ENCODE data around the gene GNAI3. TPM values are rescaled to one million over a fixed set of nuclear protein-coding genes. Genes with fewer than 3 reads are reported as not detected.

Gene GNAI3
- total RNA-seq (10 to 100 TPM in 1 of 2 donors, 1 to 10 TPM in 1; 7.1 to 10.4 TPM), polyA plus RNA-seq (1 to 10 TPM; 2.7 to 6.0 TPM)
- long read RNA-seq, donor 1, full-length matches to known transcripts: 37 of 37 reads
- long read RNA-seq, donor 1, partial matches to known transcripts: 0 of 37 reads
- long read RNA-seq, donor 1, other reads (novel, unspliced or antisense): 0 of 37 reads
- long read RNA-seq, donor 2, full-length matches to known transcripts: 5 of 21 reads
- long read RNA-seq, donor 2, partial matches to known transcripts: 16 of 21 reads
- long read RNA-seq, donor 2, other reads (novel, unspliced or antisense): 0 of 21 reads
- long read RNA-seq, donor 3, full-length matches to known transcripts: 9 of 17 reads
- long read RNA-seq, donor 3, partial matches to known transcripts: 8 of 17 reads
- long read RNA-seq, donor 3, other reads (novel, unspliced or antisense): 0 of 17 reads
- long read RNA-seq, donor 4, full-length matches to known transcripts: 5 of 19 reads
- long read RNA-seq, donor 4, partial matches to known transcripts: 14 of 19 reads
- long read RNA-seq, donor 4, other reads (novel, unspliced or antisense): 0 of 19 reads
- long read RNA-seq, donor 5, full-length matches to known transcripts: 43 of 49 reads
- long read RNA-seq, donor 5, partial matches to known transcripts: 6 of 49 reads
- long read RNA-seq, donor 5, other reads (novel, unspliced or antisense): 0 of 49 reads

DNA sequence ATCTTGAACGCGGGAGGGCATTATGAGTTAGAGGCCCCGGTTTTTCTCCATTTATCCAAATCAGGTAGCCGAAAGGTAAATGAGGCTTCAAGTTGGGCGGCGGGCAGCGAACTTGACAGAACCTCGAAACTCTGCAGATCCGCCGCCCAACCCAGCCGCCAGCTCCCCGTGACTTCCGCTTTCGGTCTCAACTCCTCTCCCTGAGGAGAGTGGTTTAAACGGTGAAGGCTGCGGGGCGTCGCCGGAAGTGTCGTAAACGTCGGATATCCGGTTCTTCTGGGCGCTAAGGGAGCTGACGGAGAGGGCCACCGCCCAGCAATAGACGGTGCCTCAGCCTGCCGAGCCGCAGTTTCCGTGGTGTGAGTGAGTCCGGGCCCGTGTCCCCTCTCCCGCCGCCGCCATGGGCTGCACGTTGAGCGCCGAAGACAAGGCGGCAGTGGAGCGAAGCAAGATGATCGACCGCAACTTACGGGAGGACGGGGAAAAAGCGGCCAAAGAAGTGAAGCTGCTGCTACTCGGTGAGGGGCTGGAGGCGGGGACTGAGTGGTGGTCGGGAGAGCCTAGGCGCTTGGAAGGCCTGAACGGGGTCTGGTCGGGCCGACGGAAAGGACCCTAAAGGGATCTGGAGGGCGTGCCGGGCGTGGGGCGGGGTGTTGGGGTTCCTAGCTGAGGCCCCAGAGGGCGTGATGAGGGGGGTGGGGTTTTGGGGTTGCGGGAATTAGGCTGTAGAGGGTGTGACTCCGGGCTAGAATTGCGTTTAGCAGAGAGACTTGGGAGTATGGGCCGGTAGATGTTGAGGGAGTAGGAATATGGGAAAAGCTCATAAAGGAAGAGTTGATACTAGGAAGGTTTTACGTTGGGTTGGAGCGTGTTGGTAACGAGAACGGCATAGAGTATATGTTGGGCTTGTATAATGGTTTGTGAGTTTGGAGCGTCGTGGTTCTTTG, at the start of gene GNAI3:
Gene GNAI3, plus strand, starts transcription at position 295 of the 947 bp plus-strand sequence. Its CDS starts 106 bp downstream, at position 401.
- Histone ChIP-seq H3K36me3 (ENCODE audit: control insufficient read depth in 4 of 4, insufficient read depth in 4 of 4, low read length in 4 of 4) (peaks cover 0 to 3% (median 0%) of the 10 kb centered on the region in 4 donors), H3K4me1 (ENCODE audit: control insufficient read depth in 5 of 5, insufficient read depth in 5 of 5, low read length in 5 of 5) (peaks cover under 1 to 25% (median 15%) of the 10 kb centered on the region in 5 donors), H3K27ac (ENCODE audit: low read depth in 1 of 2, low read length in 1 of 2) (peak within 1 kb of the TSS; percentile 92 to 98), H3K4me3 (peak within 1 kb of the TSS; percentile 87), H3K9me3 (ENCODE audit: control insufficient read depth in 4 of 4, insufficient read depth in 3 of 4, low read length in 3 of 4) (no peaks in the 10 kb centered on the region), H3K27me3 (ENCODE audit: control insufficient read depth in 3 of 3, insufficient read depth in 3 of 3, low read length in 2 of 3) (no peaks in the 10 kb centered on the region), H3K9ac (ENCODE audit: insufficient read depth in 1 of 2, low read length in 2 of 2) (peak within 1 kb of the TSS; percentile 93 to 95)
- TF ChIP-seq, protein P1, sequence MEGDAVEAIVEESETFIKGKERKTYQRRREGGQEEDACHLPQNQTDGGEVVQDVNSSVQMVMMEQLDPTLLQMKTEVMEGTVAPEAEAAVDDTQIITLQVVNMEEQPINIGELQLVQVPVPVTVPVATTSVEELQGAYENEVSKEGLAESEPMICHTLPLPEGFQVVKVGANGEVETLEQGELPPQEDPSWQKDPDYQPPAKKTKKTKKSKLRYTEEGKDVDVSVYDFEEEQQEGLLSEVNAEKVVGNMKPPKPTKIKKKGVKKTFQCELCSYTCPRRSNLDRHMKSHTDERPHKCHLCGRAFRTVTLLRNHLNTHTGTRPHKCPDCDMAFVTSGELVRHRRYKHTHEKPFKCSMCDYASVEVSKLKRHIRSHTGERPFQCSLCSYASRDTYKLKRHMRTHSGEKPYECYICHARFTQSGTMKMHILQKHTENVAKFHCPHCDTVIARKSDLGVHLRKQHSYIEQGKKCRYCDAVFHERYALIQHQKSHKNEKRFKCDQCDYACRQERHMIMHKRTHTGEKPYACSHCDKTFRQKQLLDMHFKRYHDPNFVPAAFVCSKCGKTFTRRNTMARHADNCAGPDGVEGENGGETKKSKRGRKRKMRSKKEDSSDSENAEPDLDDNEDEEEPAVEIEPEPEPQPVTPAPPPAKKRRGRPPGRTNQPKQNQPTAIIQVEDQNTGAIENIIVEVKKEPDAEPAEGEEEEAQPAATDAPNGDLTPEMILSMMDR (IDR thresholded peaks at IDR 0.05; ENCODE audit: control extremely low read depth, extremely low read depth): no peak
- 1% methylated on average over 67 to 68 of the region's 68 CpGs for WGBS, 2 donors
- peak; percentile 96 to 98 (median 97) for DNase-seq
- ATAC-seq (ENCODE audit: insufficient read depth, low FRiP score): peak; percentile 95

GRCh38 chr1:109499081-109499480, 49.3 kb upstream of the GNAI3 start:
- 72 to 93% methylated on average over 7 of the region's 7 CpGs for WGBS, 2 donors
- TF ChIP-seq, protein P1 (IDR thresholded peaks at IDR 0.05; ENCODE audit: control extremely low read depth, extremely low read depth): no peak
- Histone ChIP-seq H3K9me3 (ENCODE audit: control insufficient read depth in 4 of 4, insufficient read depth in 3 of 4, low read length in 3 of 4) (no peaks in the 10 kb centered on the region), H3K9ac (ENCODE audit: insufficient read depth in 1 of 2, low read length in 2 of 2) (no peak overlapping the region), H3K4me3 (no peak overlapping the region), H3K36me3 (ENCODE audit: control insufficient read depth in 4 of 4, insufficient read depth in 4 of 4, low read length in 4 of 4) (peaks cover 0 to 21% (median 2%) of the 10 kb centered on the region in 4 donors), H3K27ac (ENCODE audit: low read depth in 1 of 2, low read length in 1 of 2) (no peak overlapping the region), H3K27me3 (ENCODE audit: control insufficient read depth in 3 of 3, insufficient read depth in 3 of 3, low read length in 2 of 3) (no peaks in the 10 kb centered on the region), H3K4me1 (ENCODE audit: control insufficient read depth in 5 of 5, insufficient read depth in 5 of 5, low read length in 5 of 5) (peaks cover 0 to 9% (median 0%) of the 10 kb centered on the region in 5 donors)
- ATAC-seq (ENCODE audit: insufficient read depth, low FRiP score) (no peak), DNase-seq (no peak)

DNA sequence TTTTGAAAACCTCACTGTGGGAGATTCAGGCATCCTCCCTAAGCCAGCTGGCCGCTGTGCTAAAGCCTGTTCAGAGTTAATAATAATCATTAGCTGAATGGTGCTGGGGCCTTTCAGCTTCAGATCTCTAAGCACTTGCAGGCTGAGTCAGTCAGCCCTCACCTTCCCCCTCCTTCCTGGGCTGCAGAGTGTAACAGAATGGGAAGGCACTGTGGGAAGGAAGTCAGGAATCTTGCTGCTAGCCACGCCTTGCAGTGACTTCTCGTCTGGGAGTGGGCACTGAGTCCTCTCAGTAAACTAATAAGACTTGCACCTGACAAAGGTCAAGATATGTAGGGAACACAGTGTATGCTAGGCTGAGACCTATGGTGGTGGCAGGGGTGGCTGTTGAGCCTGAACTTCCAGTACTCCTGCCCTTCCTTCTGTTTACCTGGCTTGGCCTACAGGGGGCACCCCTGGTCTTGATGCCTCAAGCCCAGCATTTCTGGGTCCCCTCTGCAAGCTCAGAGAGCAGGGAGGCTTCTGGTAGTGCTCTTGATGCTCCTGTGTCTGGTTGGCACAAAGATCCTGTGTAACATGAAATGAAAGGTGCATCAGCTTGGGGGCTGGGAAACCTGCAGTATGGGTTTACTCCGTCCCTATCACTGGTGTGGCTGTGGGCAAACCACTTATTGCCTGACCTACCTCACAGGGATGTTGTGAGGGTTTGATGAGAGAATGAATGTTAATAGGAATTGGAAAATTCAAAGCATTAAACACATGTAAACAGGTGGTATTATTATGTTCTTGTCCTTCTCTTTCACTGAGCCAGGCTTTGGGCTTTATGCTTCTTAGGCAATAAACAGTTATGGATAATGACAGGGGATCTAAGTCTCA, 48.5 kb upstream of the GNAI3 start:
- Histone ChIP-seq H3K4me3 (no peak overlapping the region), H3K36me3 (ENCODE audit: control insufficient read depth in 4 of 4, insufficient read depth in 4 of 4, low read length in 4 of 4) (peaks cover 0 to 21% (median 2%) of the 10 kb centered on the region in 4 donors), H3K9ac (ENCODE audit: insufficient read depth in 1 of 2, low read length in 2 of 2) (no peak overlapping the region), H3K9me3 (ENCODE audit: control insufficient read depth in 4 of 4, insufficient read depth in 3 of 4, low read length in 3 of 4) (no peaks in the 10 kb centered on the region), H3K27ac (ENCODE audit: low read depth in 1 of 2, low read length in 1 of 2) (peak overlapping the region in 1 of 2 donors; percentile 30), H3K4me1 (ENCODE audit: control insufficient read depth in 5 of 5, insufficient read depth in 5 of 5, low read length in 5 of 5) (peaks cover 0 to 9% (median 0%) of the 10 kb centered on the region in 5 donors), H3K27me3 (ENCODE audit: control insufficient read depth in 3 of 3, insufficient read depth in 3 of 3, low read length in 2 of 3) (no peaks in the 10 kb centered on the region)
- ATAC-seq (ENCODE audit: insufficient read depth, low FRiP score) (peak; percentile 61), DNase-seq (no peak)
- WGBS, 2 donors: 53 to 69% methylated on average over 4 of the region's 4 CpGs
- TF ChIP-seq, protein P1 (IDR thresholded peaks at IDR 0.05; ENCODE audit: control extremely low read depth, extremely low read depth): no peak

All from lung (tissue), 16 donors.